Measurements from ENCODE around the gene HDAC7.

HDAC7 gene

GRCh38 chr12:47743311-47743860 lies 76.3 kb downstream of the HDAC7 start:
- DNase-seq: no peak

GRCh38 chr12:47742253-47742825 lies 77.4 kb downstream of the HDAC7 start:
- peak; percentile 43 for DNase-seq

- DNase-seq: peak; percentile 44
Measured at GRCh38 chr12:47741340-47741703, 78.4 kb downstream of the HDAC7 start.

- DNase-seq: no peak
Measured at GRCh38 chr12:47740606-47741339, 78.9 kb downstream of the HDAC7 start.

- DNase-seq: no peak
Measured at GRCh38 chr12:47739979-47740378, 79.7 kb downstream of the HDAC7 start.

GRCh38 chr12:47739297-47739696 lies 80.4 kb downstream of the HDAC7 start:
- no peak for DNase-seq

GRCh38 chr12:47737936-47738594 lies 81.6 kb downstream of the HDAC7 start:
- no peak for DNase-seq

- DNase-seq: peak; percentile 74
Measured at GRCh38 chr12:47736877-47737676, 82.6 kb downstream of the HDAC7 start.

GRCh38 chr12:47736216-47736615 lies 83.5 kb downstream of the HDAC7 start:
- DNase-seq: no peak

GRCh38 chr12:47735649-47736048 lies 84.1 kb downstream of the HDAC7 start:
- no peak for DNase-seq

GRCh38 chr12:47734725-47735480 lies 84.8 kb downstream of the HDAC7 start:
- no peak for DNase-seq

GRCh38 chr12:47733142-47733541 lies 86.6 kb downstream of the HDAC7 start:
- DNase-seq: no peak
